ENCODE results near the gene DISC1.

DISC1 gene

GRCh38 chr1:232066521-232066920 is 439.9 kb downstream of the DISC1 start:
- no peak for DNase-seq

GRCh38 chr1:232074265-232074664 is 447.7 kb downstream of the DISC1 start:
- DNase-seq, result no peak

GRCh38 chr1:232077809-232078208 is 451.2 kb downstream of the DISC1 start:
- no peak for DNase-seq

GRCh38 chr1:232084584-232085223 is 458.1 kb downstream of the DISC1 start:
- DNase-seq, result no peak

- DNase-seq, result no peak
Measured at GRCh38 chr1:232090816-232091215, 464.2 kb downstream of the DISC1 start.
